K562 (cell line): ENCODE data around the gene SIGLEC14. TPM values are rescaled to one million over a fixed set of nuclear protein-coding genes. Genes with fewer than 3 reads are reported as not detected.

ENCODE experiments used
- ATAC-seq: fragments of 200-7000 bp; cut with Tn5 transposase; 3 replicates; pipeline ENCODE4 v1.9.1; 2020; ENCODE audit warnings: moderate library complexity
- BruUV-seq: library from RNA; stranded (reverse); fragments of 400-500 nt; replicated peaks from 2 replicates; lab custom pipeline; 2021; lab: Mats Ljungman, UMichigan
- CTCF ChIA-PET: fragments of 300-600 bp; formaldehyde crosslinking; extraction: SDS; loops from one replicate; lab custom pipeline; 2021; ENCODE audit warnings: low intra/inter-chr PET ratio; lab: Yijun Ruan, JAX
- POLR2A ChIA-PET: fragments of 300-600, 350-650 bp; sonication (Branson Sonifier 250); formaldehyde crosslinking; extraction: SDS; loops from one replicate; lab custom pipeline; 2021; ENCODE audit warnings: antibody characterized with exemption, inconsistent platforms; lab: Yijun Ruan, JAX
- DNase-seq, 4 experiments: peaks; one replicate each; pipeline versions ENCODE4 v3.0.0 to v3.0.0-alpha.2; 2011 to 2018; ENCODE audit warnings: low spot score in 3 of 4, mixed read lengths in 3 of 4; ENCODE audit errors: extremely low read depth in 1 of 4
- FAIRE-seq: peaks from 2 replicates; lab custom pipeline; 2011; peaks lifted over from hg19 to GRCh38; lab: Jason Lieb, UNC
- H2AFZ ChIP-seq: 2 replicates; pipeline ENCODE4 v1.6.0; 2011; ENCODE audit warnings: low read depth, low read length, control low read depth, inconsistent platforms
- H3K27ac ChIP-seq: fragments of 200-600 bp; 3 replicates; pipeline ENCODE4 v1.8.0; 2011; ENCODE audit warnings: low read depth, mild to moderate bottlenecking, control low read depth, inconsistent platforms, low read length, moderate library complexity, mixed read lengths; ENCODE audit errors: extremely low read depth
- H3K27me3 ChIP-seq, 2 experiments: fragments of 300-600 bp in 1 of 2; 2 replicates in 1 of 2; 3 replicates in 1 of 2; pipeline versions ENCODE4 v1.6.0 to v1.8.0; 2011; ENCODE audit warnings: inconsistent platforms in 2 of 2, low read length in 2 of 2, mild to moderate bottlenecking in 1 of 2, mixed read lengths in 1 of 2, moderate library complexity in 1 of 2; ENCODE audit not compliant: control insufficient read depth in 2 of 2, insufficient read depth in 2 of 2
- H3K36me3 ChIP-seq: fragments of 300-600 bp; 3 replicates; pipeline ENCODE4 v1.8.0; 2011; ENCODE audit warnings: mild to moderate bottlenecking, low read length, inconsistent platforms; ENCODE audit not compliant: control insufficient read depth, insufficient read depth
- H3K4me1 ChIP-seq, 2 experiments: fragments of 200-600 bp in 1 of 2; replicated peaks in 1 of 2; 2 replicates in 1 of 2; 3 replicates in 1 of 2; pipeline versions ENCODE4 v1.5.1 to v1.8.0; 2011; ENCODE audit warnings: inconsistent platforms in 2 of 2, low read length in 2 of 2, mild to moderate bottlenecking in 1 of 2, mixed read lengths in 1 of 2, moderate library complexity in 1 of 2; ENCODE audit not compliant: control insufficient read depth in 2 of 2, insufficient read depth in 2 of 2
- H3K4me2 ChIP-seq: 2 replicates; pipeline ENCODE4 v1.6.1; 2011; ENCODE audit warnings: low read length, control low read depth, inconsistent platforms, mixed read lengths; ENCODE audit not compliant: insufficient read depth
- H3K4me3 ChIP-seq: fragments of 200-600 bp; sonication (generic), shearing (Covaris generic); 2 replicates; pipeline ENCODE4 v1.5.1; 2016; ENCODE audit warnings: control low read depth, inconsistent platforms
- H3K79me2 ChIP-seq: fragments of 200-600 bp; 3 replicates; pipeline ENCODE4 v1.8.0; 2011; ENCODE audit warnings: low read length, inconsistent platforms; ENCODE audit not compliant: control insufficient read depth, insufficient read depth
- H3K9ac ChIP-seq, 2 experiments: 2 replicates each; pipeline versions ENCODE4 v1.6.0 to v1.6.1; 2011; ENCODE audit warnings: low read depth in 2 of 2, low read length in 2 of 2, control low read depth in 1 of 2, inconsistent platforms in 1 of 2, mild to moderate bottlenecking in 1 of 2, mixed read lengths in 1 of 2; ENCODE audit not compliant: insufficient read depth in 1 of 2
- H3K9me1 ChIP-seq: one replicate; pipeline ENCODE4 v1.6.0; 2011; ENCODE audit warnings: inconsistent platforms, mild to moderate bottlenecking, low read length, moderate library complexity; ENCODE audit not compliant: control insufficient read depth, insufficient read depth
- H3K9me3 ChIP-seq: replicated peaks from 2 replicates; pipeline ENCODE4 v1.5.1; 2011; ENCODE audit warnings: low read depth, low read length, inconsistent platforms; ENCODE audit not compliant: control insufficient read depth, insufficient read depth
- H4K20me1 ChIP-seq: replicated peaks from 2 replicates; pipeline ENCODE4 v1.6.1; 2011; ENCODE audit warnings: low read length, inconsistent platforms, mixed read lengths; ENCODE audit not compliant: control insufficient read depth, insufficient read depth
- ARID3B ChIP-seq: fragments of 250-450 bp; sonication (Bioruptor Pico); IDR thresholded peaks from 2 replicates; pipeline ENCODE4 v1.4.0; 2020; ENCODE audit warnings: borderline replicate concordance
- RBM34 ChIP-seq: fragments of 200-400 bp; formaldehyde crosslinking; IDR thresholded peaks from 2 replicates; pipeline ENCODE4 v1.6.1; 2018; ENCODE audit warnings: low read length, borderline replicate concordance; ENCODE audit not compliant: insufficient read depth
- ZBTB40 ChIP-seq, 2 experiments: fragments of 450-650 bp in 1 of 2; sonication (generic) in 1 of 2; formaldehyde crosslinking in 1 of 2; IDR thresholded peaks; 2 replicates each; pipeline versions ENCODE4 v1.7.1 to v1.9.0; 2016 to 2022; ENCODE audit warnings: inconsistent platforms in 1 of 2, mild to moderate bottlenecking in 1 of 2, missing genetic modification reagents in 1 of 2
- ZNF197 ChIP-seq: fragments of 200-800 bp; sonication (Bioruptor generic); IDR thresholded peaks from 2 replicates; pipeline ENCODE4 v1.6.1; 2016; ENCODE audit warnings: low read depth, missing genetic modification characterization, missing compliant biosample characterization
- ZNF507 ChIP-seq: conservative IDR thresholded peaks from 2 replicates; pipeline ENCODE4 v1.6.1; 2017; ENCODE audit warnings: missing genetic modification characterization, missing compliant biosample characterization
- WGBS: fragments of 100-300 bp; shearing (Covaris generic); methylation state at CpG from one replicate; pipeline ENCODE4 v1.1.6; 2016; ENCODE audit warnings: low coverage, mixed read lengths; ENCODE audit not compliant: insufficient coverage; ENCODE audit errors: missing lambda C conversion rate; 5-methylcytosine and 5-hydroxymethylcytosine counted together
- in situ Hi-C: fragments of 300-500 bp; cut with MboI; formaldehyde crosslinking; loops from 4 replicates; pipeline ENCODE4 v1.15.0; 2018; ENCODE audit warnings: inconsistent platforms, mixed read lengths
- intact Hi-C: fragments of 100-400 bp; cut with micrococcal nuclease; formaldehyde crosslinking; loops from 2 replicates; pipeline ENCODE4 v1.14.2; 2022
- polyA plus RNA-seq, 8 experiments: library from polyadenylated mRNA; depleted of rRNA in 4 of 8; stranded (reverse) in 5 of 8; unstranded in 3 of 8; fragments of >200 nt; fragmentation: Nextera tagmentation in 2 of 8; fragmentation: Illumina TruSeq in 1 of 8; extraction: Ambion mirVana in 2 of 8; extraction: Trizol in 1 of 8; gene quantifications; 2 replicates each; pipeline versions ENCODE4 v1.2.1 to v1.2.3, GENCODE V29; 2011 to 2014; ENCODE audit warnings: inconsistent platforms in 1 of 8, missing spikeins in 1 of 8
- total RNA-seq, 7 experiments: library from RNA; depleted of rRNA in 6 of 7; stranded (reverse); fragments of >200 nt in 6 of 7; fragmentation: Illumina TruSeq in 2 of 7; extraction: Trizol in 2 of 7; gene quantifications; 2 replicates each; pipeline versions ENCODE4 v1.2.1 to v1.2.3, GENCODE V29; 2011 to 2021; ENCODE audit warnings: low replicate concordance in 1 of 7

The SIGLEC14 gene
- total and polyA plus RNA-seq, 9 of the 15 experiments (the other 6 are each of a cell fraction or from before 2014, with no cell fraction given) = not detected

GRCh38 chr19:51627491-51628138, 19.0 kb downstream of the SIGLEC14 start (continued):
- no peak for TF ChIP-seq ARID3B
- TF ChIP-seq RBM34 = no peak
- no peak for TF ChIP-seq ZNF507

- TF ChIP-seq ZNF197 (CRISPR knock-in tag) (no peak), ZBTB40 (IDR thresholded peaks at IDR 0.05) (peak; percentile 75), ZBTB40 (CRISPR knock-in tag; IDR thresholded peaks at IDR 0.05) (peak; percentile 15; the same call in 1 of the 2 replicates)
- 3% methylated on average over 2 of the region's 2 CpGs for WGBS
- intact Hi-C loops (no loop called here), in situ Hi-C loops (no loop called here)
- BruUV-seq = no TSS peak
- Histone ChIP-seq H3K9ac (no peak overlapping the region), H3K79me2 (no peaks in the 10 kb centered on the region), H3K4me2 (no peak overlapping the region), H2AFZ (no peak overlapping the region), H4K20me1 (no peaks in the 10 kb centered on the region), H3K36me3 (no peaks in the 10 kb centered on the region), H3K9me1 (no peaks in the 10 kb centered on the region), H3K9me3 (no peaks in the 10 kb centered on the region), H3K27me3 (peaks cover 40 to 58% of the 10 kb centered on the region in 2 experiments), H3K27ac (no peak overlapping the region), H3K4me3 (no peak overlapping the region), H3K4me1 (peaks cover 0 to 3% of the 10 kb centered on the region in 2 experiments; a peak in 1 of 5 replicates)
- CTCF ChIA-PET = no interaction called here
- no peak for DNase-seq
- POLR2A ChIA-PET = interaction anchor here (0.7 kb wide), 1 partner anchor 9 kb away, joined by 3 read pairs; no protein-coding TSS in a partner anchor
- FAIRE-seq = no peak
- no peak; the same call in 2 of the 3 replicates for ATAC-seq
Observed at GRCh38 chr19:51626675-51627074, 19.9 kb downstream of the SIGLEC14 start.
